ENCODE measurements around the gene LINGO3.

The LINGO3 gene

GRCh38 chr19:2334986-2335846 lies 27.3 kb upstream of the LINGO3 start:
- DNase-seq, result peak; percentile 38
- Mint-ChIP-seq H3K4me3 (no peak overlapping the region), H3K4me1 (peaks cover 36% of the 10 kb centered on the region)

GRCh38 chr19:2334426-2334825 lies 26.5 kb upstream of the LINGO3 start:
- no peak for DNase-seq
- no peak overlapping the region for H3K27ac Mint-ChIP-seq
- no peak overlapping the region for H3K4me3 Mint-ChIP-seq
- H3K36me3 Mint-ChIP-seq, result peaks cover 28% of the 10 kb centered on the region
- peaks cover 42% of the 10 kb centered on the region for H3K4me1 Mint-ChIP-seq
- CTCF ChIA-PET, result no interaction called here
- peaks cover 14% of the 10 kb centered on the region for H3K9me3 Mint-ChIP-seq
- no peaks in the 10 kb centered on the region for H3K27me3 Mint-ChIP-seq

More at GRCh38 chr19:2334986-2335846, 27.3 kb upstream of the LINGO3 start:
- CTCF ChIA-PET, result no interaction called here
- peaks cover 25% of the 10 kb centered on the region for H3K36me3 Mint-ChIP-seq
- H3K9me3 Mint-ChIP-seq, result peaks cover 14% of the 10 kb centered on the region
- H3K27ac Mint-ChIP-seq, result no peak overlapping the region
- no peaks in the 10 kb centered on the region for H3K27me3 Mint-ChIP-seq

- H3K27me3 Mint-ChIP-seq, result no peaks in the 10 kb centered on the region
- CTCF ChIA-PET, result no interaction called here
- H3K4me3 Mint-ChIP-seq, result no peak overlapping the region
- no peak for DNase-seq
- H3K27ac Mint-ChIP-seq, result peak overlapping the region; percentile 80
- H3K36me3 Mint-ChIP-seq, result peaks cover 31% of the 10 kb centered on the region
- peaks cover 46% of the 10 kb centered on the region for H3K4me1 Mint-ChIP-seq
- H3K9me3 Mint-ChIP-seq, result peaks cover 14% of the 10 kb centered on the region
Observed at GRCh38 chr19:2333807-2334211, 25.9 kb upstream of the LINGO3 start.

- CTCF ChIA-PET, result no interaction called here
- Mint-ChIP-seq H3K4me3 (no peak overlapping the region), H3K9me3 (peaks cover 14% of the 10 kb centered on the region), H3K27me3 (no peaks in the 10 kb centered on the region), H3K27ac (peak overlapping the region; percentile 80), H3K4me1 (peaks cover 48% of the 10 kb centered on the region), H3K36me3 (peaks cover 33% of the 10 kb centered on the region)
- no peak for DNase-seq
Observed at GRCh38 chr19:2333027-2333806, 25.3 kb upstream of the LINGO3 start.

- CTCF ChIA-PET, result interaction anchor here (0.9 to 1.9 kb wide), 2 partner anchors 61 to 93 kb away, joined by 3 to 8 read pairs; no protein-coding TSS in a partner anchor
- no peaks in the 10 kb centered on the region for H3K27me3 Mint-ChIP-seq
- peak overlapping the region; percentile 88 for H3K27ac Mint-ChIP-seq
- peak overlapping the region; percentile 55 for H3K4me3 Mint-ChIP-seq
- peak; percentile 83 for DNase-seq
- peaks cover 52% of the 10 kb centered on the region for H3K4me1 Mint-ChIP-seq
- peaks cover 14% of the 10 kb centered on the region for H3K9me3 Mint-ChIP-seq
- H3K36me3 Mint-ChIP-seq, result peaks cover 35% of the 10 kb centered on the region
Observed at GRCh38 chr19:2332341-2333026, 24.5 kb upstream of the LINGO3 start.

GRCh38 chr19:2331601-2332246 lies 23.8 kb upstream of the LINGO3 start:
- CTCF ChIA-PET, result interaction anchor here (0.9 to 1.9 kb wide), 2 partner anchors 62 to 93 kb away, joined by 3 to 8 read pairs; no protein-coding TSS in a partner anchor
- peaks cover 14% of the 10 kb centered on the region for H3K9me3 Mint-ChIP-seq
- H3K27me3 Mint-ChIP-seq, result no peaks in the 10 kb centered on the region
- H3K27ac Mint-ChIP-seq, result peak overlapping the region; percentile 88
- H3K4me1 Mint-ChIP-seq, result peaks cover 60% of the 10 kb centered on the region
- peaks cover 35% of the 10 kb centered on the region for H3K36me3 Mint-ChIP-seq
- no peak overlapping the region for H3K4me3 Mint-ChIP-seq
- no peak for DNase-seq

GRCh38 chr19:2330632-2331284 lies 22.8 kb upstream of the LINGO3 start:
- H3K27me3 Mint-ChIP-seq, result no peaks in the 10 kb centered on the region
- no peak for DNase-seq
- CTCF ChIA-PET, result interaction anchor here (0.6 to 1.9 kb wide), 2 partner anchors 92 to 318 kb away, joined by 3 to 8 read pairs; no protein-coding TSS in a partner anchor
- peak overlapping the region; percentile 88 for H3K27ac Mint-ChIP-seq
- peaks cover 33% of the 10 kb centered on the region for H3K36me3 Mint-ChIP-seq
- H3K4me3 Mint-ChIP-seq, result peak overlapping the region; percentile 57
- H3K9me3 Mint-ChIP-seq, result peaks cover 6% of the 10 kb centered on the region
- peaks cover 67% of the 10 kb centered on the region for H3K4me1 Mint-ChIP-seq

GRCh38 chr19:2330255-2330631 lies 22.3 kb upstream of the LINGO3 start:
- Mint-ChIP-seq H3K27me3 (no peaks in the 10 kb centered on the region), H3K27ac (peak overlapping the region; percentile 76), H3K4me3 (peak overlapping the region; percentile 57), H3K36me3 (peaks cover 33% of the 10 kb centered on the region), H3K4me1 (peaks cover 71% of the 10 kb centered on the region), H3K9me3 (peaks cover 2% of the 10 kb centered on the region)
- CTCF ChIA-PET, result interaction anchor here (0.6 to 1.2 kb wide), 2 partner anchors 62 to 318 kb away, joined by 3 read pairs; no protein-coding TSS in a partner anchor
- no peak for DNase-seq

- H3K27ac Mint-ChIP-seq, result peak overlapping the region; percentile 93
- H3K4me1 Mint-ChIP-seq, result peaks cover 75% of the 10 kb centered on the region
- peak overlapping the region; percentile 97 for H3K4me3 Mint-ChIP-seq
- peaks cover 31% of the 10 kb centered on the region for H3K36me3 Mint-ChIP-seq
- H3K9me3 Mint-ChIP-seq, result no peaks in the 10 kb centered on the region
- no peaks in the 10 kb centered on the region for H3K27me3 Mint-ChIP-seq
- no peak for DNase-seq
- CTCF ChIA-PET, result interaction anchor here (1.2 kb wide), 1 partner anchor 62 kb away, joined by 3 read pairs; no protein-coding TSS in a partner anchor
Observed at GRCh38 chr19:2329501-2329916, 21.6 kb upstream of the LINGO3 start.

- H3K4me3 Mint-ChIP-seq, result peak overlapping the region; percentile 97
- H3K36me3 Mint-ChIP-seq, result peaks cover 35% of the 10 kb centered on the region
- peak overlapping the region; percentile 93 for H3K27ac Mint-ChIP-seq
- peaks cover 77% of the 10 kb centered on the region for H3K4me1 Mint-ChIP-seq
- DNase-seq, result no peak
- H3K9me3 Mint-ChIP-seq, result no peaks in the 10 kb centered on the region
- CTCF ChIA-PET, result interaction anchor here (1.2 kb wide), 1 partner anchor 63 kb away, joined by 3 read pairs; no protein-coding TSS in a partner anchor
- H3K27me3 Mint-ChIP-seq, result no peaks in the 10 kb centered on the region
Observed at GRCh38 chr19:2329149-2329478, 21.2 kb upstream of the LINGO3 start.

- Mint-ChIP-seq H3K27ac (peak within 1 kb of the TSS; percentile 99), H3K36me3 (peaks cover 35% of the 10 kb centered on the region), H3K27me3 (no peaks in the 10 kb centered on the region), H3K9me3 (no peaks in the 10 kb centered on the region), H3K4me3 (peak within 1 kb of the TSS; percentile 97), H3K4me1 (peaks cover 73% of the 10 kb centered on the region)
- DNase-seq, result peak; percentile 93
- CTCF ChIA-PET, result interaction anchor here (1.2 kb wide), 1 partner anchor 63 kb away, joined by 3 read pairs; no protein-coding TSS in a partner anchor
Observed at GRCh38 chr19:2328401-2329148, 20.6 kb upstream of the LINGO3 start, which contains the start of the genes LSM7 and SPPL2B. TSS of gene LSM7 (minus strand) at chr19:2328586. CDS start at chr19:2328566, 20 bp downstream. TSS of gene SPPL2B (plus strand) at chr19:2328684. CDS start at chr19:2328710, 26 bp downstream.

- Mint-ChIP-seq H3K27me3 (no peaks in the 10 kb centered on the region), H3K4me3 (peak overlapping the region; percentile 97), H3K9me3 (no peaks in the 10 kb centered on the region), H3K4me1 (peaks cover 69% of the 10 kb centered on the region), H3K27ac (peak overlapping the region; percentile 99), H3K36me3 (peaks cover 37% of the 10 kb centered on the region)
- CTCF ChIA-PET, result no interaction called here
- DNase-seq, result peak; percentile 81
Observed at GRCh38 chr19:2327773-2328400, 19.9 kb upstream of the LINGO3 start.

Measured in activated naive CD4-positive, alpha-beta T cell treated with anti-CD3 and anti-CD28 coated beads, Interleukin-2, amount 10 ng/mL, durations not matched to agents 7 days and 5 days (primary cell).